Vagina (tissue), 2 donors: ENCODE measurements around the gene SLC2A11. TPM values are rescaled to one million over a fixed set of nuclear protein-coding genes. Genes with fewer than 3 reads are reported as not detected.

Source experiments
- DNase-seq, 2 donors: peaks; one replicate each; pipeline ENCODE4 v3.0.0-alpha.2; 2017; ENCODE audit errors: extremely low spot score in 2 of 2
- H3K27ac ChIP-seq: fragments of 200-600 bp; sonication (generic); one replicate; pipeline ENCODE4 v1.5.1; 2019
- H3K27me3 ChIP-seq: fragments of 200-600 bp; sonication (generic); one replicate; pipeline ENCODE4 v1.5.1; 2019
- H3K36me3 ChIP-seq, 2 donors: fragments of 200-600 bp; sonication (generic); one replicate each; pipeline ENCODE4 v1.5.1; 2017 to 2019
- H3K4me1 ChIP-seq: fragments of 200-600 bp; sonication (generic); one replicate; pipeline ENCODE4 v1.5.1; 2019
- H3K4me3 ChIP-seq, 2 donors: fragments of 200-600 bp; sonication (generic); 1 replicate in 1 of 2; 2 replicates in 1 of 2; pipeline ENCODE4 v1.5.1; 2016 to 2019
- H3K9me3 ChIP-seq: fragments of 200-600 bp; sonication (generic); one replicate; pipeline ENCODE4 v1.5.1; 2019
- POLR2A ChIP-seq, 2 donors: fragments of 450-650 bp; IDR thresholded peaks; one replicate each; pipeline ENCODE4 v1.6.1; 2017; ENCODE audit warnings: antibody characterized with exemption in 2 of 2, mild to moderate bottlenecking in 2 of 2, moderate library complexity in 2 of 2
- POLR2AphosphoS5 ChIP-seq, 2 donors: sonication (generic); formaldehyde crosslinking; IDR thresholded peaks; one replicate each; pipeline ENCODE4 v1.9.0; 2017; ENCODE audit warnings: antibody characterized with exemption in 2 of 2, mild to moderate bottlenecking in 2 of 2, low read depth in 1 of 2; ENCODE audit not compliant: insufficient read depth in 1 of 2
- intact Hi-C: fragments of 100-400 bp; cut with DNase I; formaldehyde crosslinking; loops from one replicate; pipeline ENCODE4 v1.15.1; 2023
- total RNA-seq: library from RNA; depleted of rRNA; stranded (reverse); fragments of >200 nt; gene quantifications from one replicate; pipeline ENCODE4 v1.2.3, GENCODE V29; 2016
- TF ChIP-seq, protein P1 (sequence below), 3 experiments: fragments of 450-650 bp in 2 of 3; fragments of 200-600 bp in 1 of 3; sonication (generic) in 1 of 3; IDR thresholded peaks; one replicate each; pipeline ENCODE4 v1.5.1; 2017 to 2019; ENCODE audit warnings: antibody characterized with exemption in 3 of 3, mild to moderate bottlenecking in 2 of 3, moderate library complexity in 2 of 3

SLC2A11 gene
- total RNA-seq, 1 donor from 2014 or later = 4.9 TPM

DNA sequence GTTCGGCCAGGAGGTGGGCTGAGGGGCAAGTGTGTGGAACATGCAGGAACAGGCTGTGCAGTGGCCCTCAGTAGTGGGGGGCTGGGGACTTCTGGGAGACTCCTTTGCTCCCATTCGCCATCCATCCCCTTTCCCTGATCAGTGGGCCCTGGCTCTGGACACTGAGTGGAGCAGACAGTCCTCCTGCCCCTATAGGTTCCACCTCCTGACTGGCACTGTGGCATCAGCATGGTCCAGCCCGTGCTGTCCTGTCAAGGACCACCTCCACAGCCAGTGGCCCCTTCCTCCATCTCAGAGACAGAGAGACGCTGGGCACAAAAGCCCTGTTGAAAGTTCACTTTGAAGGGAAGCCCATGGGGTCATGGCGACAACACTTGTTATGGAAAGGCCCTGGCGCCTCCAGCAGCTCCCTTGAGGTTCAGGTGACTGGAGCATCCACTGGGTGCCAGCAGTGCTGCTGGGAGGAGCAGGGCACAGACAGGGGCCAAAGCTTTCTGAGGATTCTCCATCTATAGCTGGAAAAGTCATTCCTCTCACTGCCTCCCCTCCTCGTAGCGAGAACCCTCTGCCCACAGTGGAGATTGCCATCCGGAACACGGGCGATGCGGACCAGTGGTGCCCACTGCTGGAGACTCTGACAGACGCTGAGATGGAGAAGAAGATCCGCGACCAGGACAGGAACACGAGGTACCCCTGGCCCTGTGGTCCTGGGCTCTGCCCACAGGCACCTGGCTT, 24.5 kb upstream of the SLC2A11 start:
- intact Hi-C loops = no loop called here
- Histone ChIP-seq H3K27ac (no peak overlapping the region), H3K36me3 (peaks cover 0 to 27% of the 10 kb centered on the region in 2 donors), H3K4me3 (no peak overlapping the region), H3K4me1 (peaks cover 17% of the 10 kb centered on the region), H3K27me3 (no peaks in the 10 kb centered on the region), H3K9me3 (no peaks in the 10 kb centered on the region)
- no peak for DNase-seq
- TF ChIP-seq POLR2A (IDR thresholded peaks at IDR 0.05) (no peak), POLR2AphosphoS5 (IDR thresholded peaks at IDR 0.05; ENCODE audit: insufficient read depth in 1 of 2, low read depth in 1 of 2) (no peak)
- TF ChIP-seq, protein P1, sequence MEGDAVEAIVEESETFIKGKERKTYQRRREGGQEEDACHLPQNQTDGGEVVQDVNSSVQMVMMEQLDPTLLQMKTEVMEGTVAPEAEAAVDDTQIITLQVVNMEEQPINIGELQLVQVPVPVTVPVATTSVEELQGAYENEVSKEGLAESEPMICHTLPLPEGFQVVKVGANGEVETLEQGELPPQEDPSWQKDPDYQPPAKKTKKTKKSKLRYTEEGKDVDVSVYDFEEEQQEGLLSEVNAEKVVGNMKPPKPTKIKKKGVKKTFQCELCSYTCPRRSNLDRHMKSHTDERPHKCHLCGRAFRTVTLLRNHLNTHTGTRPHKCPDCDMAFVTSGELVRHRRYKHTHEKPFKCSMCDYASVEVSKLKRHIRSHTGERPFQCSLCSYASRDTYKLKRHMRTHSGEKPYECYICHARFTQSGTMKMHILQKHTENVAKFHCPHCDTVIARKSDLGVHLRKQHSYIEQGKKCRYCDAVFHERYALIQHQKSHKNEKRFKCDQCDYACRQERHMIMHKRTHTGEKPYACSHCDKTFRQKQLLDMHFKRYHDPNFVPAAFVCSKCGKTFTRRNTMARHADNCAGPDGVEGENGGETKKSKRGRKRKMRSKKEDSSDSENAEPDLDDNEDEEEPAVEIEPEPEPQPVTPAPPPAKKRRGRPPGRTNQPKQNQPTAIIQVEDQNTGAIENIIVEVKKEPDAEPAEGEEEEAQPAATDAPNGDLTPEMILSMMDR (IDR thresholded peaks at IDR 0.05) = no peak

DNA sequence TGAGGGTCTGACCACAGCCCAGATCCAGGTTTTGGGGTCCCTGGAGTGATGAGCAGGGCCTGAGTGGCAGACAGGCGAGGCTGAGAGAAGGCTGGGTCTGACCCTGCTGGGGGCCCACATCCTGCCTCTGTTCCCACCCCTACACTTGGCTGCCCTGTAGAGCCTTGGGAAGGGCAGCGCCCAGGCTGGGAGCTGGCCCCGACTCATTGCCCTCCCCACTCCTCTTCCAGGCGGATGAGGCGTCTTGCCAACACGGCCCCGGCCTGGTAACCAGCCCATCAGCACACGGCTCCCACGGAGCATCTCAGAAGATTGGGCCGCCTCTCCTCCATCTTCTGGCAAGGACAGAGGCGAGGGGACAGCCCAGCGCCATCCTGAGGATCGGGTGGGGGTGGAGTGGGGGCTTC, 23.8 kb upstream of the SLC2A11 start:
- Histone ChIP-seq H3K27ac (no peak overlapping the region), H3K4me3 (no peak overlapping the region), H3K36me3 (peaks cover 0 to 24% of the 10 kb centered on the region in 2 donors), H3K9me3 (no peaks in the 10 kb centered on the region), H3K27me3 (no peaks in the 10 kb centered on the region), H3K4me1 (peaks cover 22% of the 10 kb centered on the region)
- DNase-seq = no peak
- intact Hi-C loops = no loop called here
- TF ChIP-seq POLR2A (IDR thresholded peaks at IDR 0.05) (no peak), POLR2AphosphoS5 (IDR thresholded peaks at IDR 0.05; ENCODE audit: insufficient read depth in 1 of 2, low read depth in 1 of 2) (no peak)
- TF ChIP-seq, protein P1 (IDR thresholded peaks at IDR 0.05) = no peak

DNA sequence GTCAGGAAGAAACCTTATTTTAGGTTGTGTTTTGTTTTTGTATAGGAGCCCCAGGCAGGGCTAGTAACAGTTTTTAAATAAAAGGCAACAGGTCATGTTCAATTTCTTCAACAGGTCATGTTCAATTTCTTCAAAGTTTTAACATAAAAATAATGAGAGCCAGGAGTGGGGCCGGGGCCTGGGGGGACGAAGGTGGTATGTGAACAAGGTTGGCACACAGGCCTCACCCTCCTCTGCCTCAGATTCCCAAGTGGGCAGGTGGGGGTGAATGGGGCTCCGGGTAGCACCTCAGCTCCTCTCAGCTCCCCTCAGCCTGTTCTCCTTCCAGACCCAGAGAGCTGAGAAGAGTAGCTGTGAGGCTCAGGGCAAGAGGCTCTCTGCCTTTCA, 23.3 kb upstream of the SLC2A11 start:
- H3K9me3 ChIP-seq = no peaks in the 10 kb centered on the region
- H3K27ac ChIP-seq = no peak overlapping the region
- peaks cover 0 to 20% of the 10 kb centered on the region in 2 donors for H3K36me3 ChIP-seq
- TF ChIP-seq POLR2AphosphoS5 (IDR thresholded peaks at IDR 0.05; ENCODE audit: insufficient read depth in 1 of 2, low read depth in 1 of 2) (no peak), POLR2A (IDR thresholded peaks at IDR 0.05) (no peak)
- TF ChIP-seq, protein P1 (IDR thresholded peaks at IDR 0.05) = no peak
- no peak overlapping the region for H3K4me3 ChIP-seq
- H3K4me1 ChIP-seq = peaks cover 22% of the 10 kb centered on the region
- no peaks in the 10 kb centered on the region for H3K27me3 ChIP-seq
- intact Hi-C loops = no loop called here
- no peak for DNase-seq

DNA sequence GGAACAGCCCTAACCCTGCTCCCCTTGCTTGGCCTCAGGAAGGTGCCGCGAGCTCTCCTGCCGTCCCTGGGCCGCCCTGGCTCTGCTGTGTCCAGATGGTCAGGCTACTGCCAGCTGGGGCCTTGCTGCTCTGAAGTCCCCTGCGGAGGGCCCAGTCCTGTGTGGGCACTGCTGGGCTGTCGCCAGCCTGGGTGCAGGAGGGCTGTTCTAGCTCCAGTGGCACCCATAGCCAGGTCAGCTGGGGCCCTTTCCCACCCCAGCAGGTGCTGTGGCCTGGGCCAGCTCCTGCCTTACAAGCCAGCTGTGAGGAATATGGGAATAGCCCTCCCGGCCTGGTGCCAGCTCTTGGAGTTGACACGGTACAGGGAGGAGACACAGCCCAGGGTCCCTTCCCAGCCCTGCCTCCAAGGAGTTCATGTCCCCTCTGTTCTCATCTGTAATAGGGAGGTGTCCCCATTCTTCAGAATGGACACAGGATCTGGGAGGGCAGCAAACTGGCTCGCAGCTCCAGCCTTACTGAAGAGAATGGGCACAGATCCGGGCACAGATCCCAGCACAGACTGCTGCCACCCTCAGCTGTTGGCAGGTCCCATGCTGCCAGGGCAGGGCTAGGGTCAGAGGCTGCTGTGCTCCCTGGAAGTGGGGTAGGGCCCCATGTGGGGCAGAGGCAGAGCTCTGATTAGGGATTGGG, 22.7 kb upstream of the SLC2A11 start:
- Histone ChIP-seq H3K27ac (no peak overlapping the region), H3K4me1 (peaks cover 23% of the 10 kb centered on the region), H3K9me3 (no peaks in the 10 kb centered on the region), H3K36me3 (peaks cover 0 to 18% of the 10 kb centered on the region in 2 donors), H3K4me3 (no peak overlapping the region), H3K27me3 (no peaks in the 10 kb centered on the region)
- DNase-seq = no peak
- TF ChIP-seq, protein P1 (IDR thresholded peaks at IDR 0.05) = no peak
- intact Hi-C loops = loop anchor here (5.0 kb wide), 1 partner anchor 63 kb away; the partner anchor contains the start of gene MMP11
